GM21737 (cell line): Measurements from ENCODE around the gene PRKAR1B.

Experiments
- ATAC-seq: cut with Tn5 transposase; IDR thresholded peaks from one replicate; pipeline ENCODE4 v1.9.1; 2021; ENCODE audit warnings: mild to moderate bottlenecking, moderate library complexity; ENCODE audit not compliant: unreplicated experiment

PRKAR1B gene

GRCh38 chr7:576524-577277 lies 150.4 kb downstream of the PRKAR1B start:
- ATAC-seq, result no peak

- ATAC-seq, result no peak
These were observed 151.4 kb downstream of the PRKAR1B start for GRCh38 chr7:575425-576366.

- ATAC-seq, result no peak
These were observed 152.3 kb downstream of the PRKAR1B start for GRCh38 chr7:574661-575395.

- no peak for ATAC-seq
These were observed 153.1 kb downstream of the PRKAR1B start for GRCh38 chr7:573933-574381.

GRCh38 chr7:573269-573932 lies 153.7 kb downstream of the PRKAR1B start:
- no peak for ATAC-seq

- ATAC-seq, result no peak
These were observed 154.4 kb downstream of the PRKAR1B start for GRCh38 chr7:572416-573268.

- ATAC-seq, result no peak
These were observed 155.2 kb downstream of the PRKAR1B start for GRCh38 chr7:571718-572415.

GRCh38 chr7:571096-571717 lies 155.9 kb downstream of the PRKAR1B start:
- no peak for ATAC-seq

GRCh38 chr7:570801-571070 lies 156.3 kb downstream of the PRKAR1B start:
- ATAC-seq, result no peak

GRCh38 chr7:569996-570800 lies 156.9 kb downstream of the PRKAR1B start:
- no peak for ATAC-seq

GRCh38 chr7:569071-569855 lies 157.8 kb downstream of the PRKAR1B start:
- no peak for ATAC-seq

- no peak for ATAC-seq
These were observed 158.8 kb downstream of the PRKAR1B start for GRCh38 chr7:568031-568951.

GRCh38 chr7:567305-567883 lies 159.7 kb downstream of the PRKAR1B start:
- ATAC-seq, result no peak

GRCh38 chr7:566100-566499 lies 161.0 kb downstream of the PRKAR1B start:
- ATAC-seq, result no peak

- ATAC-seq, result no peak
These were observed 162.8 kb downstream of the PRKAR1B start for GRCh38 chr7:564176-564865.
